IMR-90 (cell line): ENCODE measurements around the gene FOXP1.

Experiments
- CTCF ChIP-seq: conservative IDR thresholded peaks from 2 replicates; pipeline ENCODE4 v1.5.1; 2012; ENCODE audit warnings: mild to moderate bottlenecking, low read depth, low read length, improper control_type of control experiment
- MAZ ChIP-seq: IDR thresholded peaks from 2 replicates; pipeline ENCODE4 v1.6.1; 2012; ENCODE audit warnings: low read depth, mild to moderate bottlenecking, low read length, improper control_type of control experiment, moderate library complexity, borderline replicate concordance
- POLR2A ChIP-seq: IDR thresholded peaks from 2 replicates; pipeline ENCODE4 v1.6.1; 2012; ENCODE audit warnings: mild to moderate bottlenecking, low read depth, low read length
- RFX5 ChIP-seq: IDR thresholded peaks from 2 replicates; pipeline ENCODE4 v1.8.0; 2012; ENCODE audit warnings: low read depth, mild to moderate bottlenecking, low read length, moderate library complexity
- SMC3 ChIP-seq: fragments of 150-350 bp; IDR thresholded peaks from 2 replicates; pipeline ENCODE4 v1.6.1; 2016; ENCODE audit warnings: low read depth, mild to moderate bottlenecking, antibody characterized with exemption, low read length, moderate library complexity
- USF2 ChIP-seq: fragments of 150-350 bp; IDR thresholded peaks from 2 replicates; pipeline ENCODE4 v1.6.1; 2017; ENCODE audit warnings: mild to moderate bottlenecking, antibody characterized with exemption, low read length, low read depth

- TF ChIP-seq SMC3 (no peak), CTCF (no peak), RFX5 (no peak), POLR2A (no peak), MAZ (no peak), USF2 (no peak)
These were observed 5.3 kb downstream of the FOXP1 start for GRCh38 chr3:71578054-71578751.
